ENCODE data around the gene RAPGEF5.

The RAPGEF5 gene

DNA sequence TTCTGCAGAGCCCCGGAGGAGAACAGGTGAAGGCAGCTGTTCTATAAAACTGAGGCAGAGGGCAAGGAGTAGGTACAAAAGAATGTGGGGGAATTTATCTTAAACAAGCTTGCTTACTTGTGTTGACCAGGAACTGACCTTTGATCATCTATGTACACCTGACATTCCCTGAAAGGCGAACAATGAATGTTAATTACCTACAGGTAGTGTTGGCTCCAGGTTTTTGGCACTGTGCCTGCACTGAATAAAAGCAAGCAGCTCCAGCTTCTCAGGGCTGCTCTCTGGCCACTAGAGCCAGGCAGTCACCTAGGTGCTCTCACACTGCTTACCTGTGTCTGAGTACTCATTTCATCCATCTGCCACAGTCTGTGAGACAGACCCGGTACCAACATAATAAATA is 87.0 kb downstream of the RAPGEF5 start:
- no peak for DNase-seq (ENCODE audit: low read depth in 1 of 2, low spot score in 1 of 2)

GRCh38 chr7:22268884-22269421 is 88.0 kb downstream of the RAPGEF5 start:
- no peak for DNase-seq (ENCODE audit: low read depth in 1 of 2, low spot score in 1 of 2)

DNA sequence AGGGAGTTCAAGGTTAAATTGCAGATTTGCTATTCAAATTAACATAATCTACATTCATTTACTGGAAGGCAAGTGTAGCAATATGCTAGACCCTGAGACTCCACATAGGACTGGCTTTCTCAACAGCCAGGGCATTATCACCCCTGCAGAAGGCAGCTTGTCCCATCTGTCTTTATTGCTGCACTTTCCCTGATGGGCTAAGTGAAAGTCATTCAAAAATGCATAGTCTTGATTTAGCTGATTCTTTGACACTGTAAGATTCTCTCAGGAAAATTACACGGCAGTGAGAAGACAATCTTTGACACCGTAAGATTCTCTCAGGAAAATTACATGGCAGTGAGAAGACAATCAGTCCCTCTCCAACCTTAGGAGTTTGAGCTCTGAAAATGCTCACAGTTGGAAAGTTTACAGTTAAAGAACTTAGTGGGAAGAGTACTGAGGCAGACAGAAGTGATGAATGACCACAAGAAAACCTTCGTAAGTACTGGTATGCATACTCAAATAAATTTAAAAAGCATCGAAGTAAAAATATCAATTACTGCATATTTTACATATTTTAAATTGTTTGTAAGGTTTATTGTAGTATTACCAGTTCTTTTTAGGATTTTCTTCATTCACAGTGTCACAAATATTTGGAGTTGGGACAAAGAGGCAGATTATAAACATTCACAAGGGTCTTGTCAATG is 88.9 kb downstream of the RAPGEF5 start:
- DNase-seq (ENCODE audit: low read depth in 1 of 2, low spot score in 1 of 2), result no peak

DNA sequence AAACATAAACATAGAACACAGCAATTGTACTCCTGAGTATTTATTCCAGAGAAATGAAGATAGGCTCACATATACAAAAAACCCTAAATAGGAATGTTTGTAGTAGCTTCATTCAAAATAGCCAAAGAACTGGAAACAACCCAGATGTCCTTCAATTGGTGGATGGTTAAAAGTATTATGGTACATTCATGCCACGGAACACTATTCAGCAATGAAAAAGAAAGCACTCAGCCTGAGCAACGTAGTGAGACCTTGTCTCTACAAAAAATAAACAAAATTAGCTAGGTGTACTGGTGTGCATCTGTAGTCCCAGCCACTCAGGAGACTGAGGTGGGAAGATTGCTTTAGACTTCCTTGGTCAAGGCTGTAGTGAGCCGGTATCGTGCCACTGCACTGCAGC is 94.4 kb downstream of the RAPGEF5 start:
- no peak for DNase-seq (ENCODE audit: low read depth in 1 of 2, low spot score in 1 of 2)

DNA sequence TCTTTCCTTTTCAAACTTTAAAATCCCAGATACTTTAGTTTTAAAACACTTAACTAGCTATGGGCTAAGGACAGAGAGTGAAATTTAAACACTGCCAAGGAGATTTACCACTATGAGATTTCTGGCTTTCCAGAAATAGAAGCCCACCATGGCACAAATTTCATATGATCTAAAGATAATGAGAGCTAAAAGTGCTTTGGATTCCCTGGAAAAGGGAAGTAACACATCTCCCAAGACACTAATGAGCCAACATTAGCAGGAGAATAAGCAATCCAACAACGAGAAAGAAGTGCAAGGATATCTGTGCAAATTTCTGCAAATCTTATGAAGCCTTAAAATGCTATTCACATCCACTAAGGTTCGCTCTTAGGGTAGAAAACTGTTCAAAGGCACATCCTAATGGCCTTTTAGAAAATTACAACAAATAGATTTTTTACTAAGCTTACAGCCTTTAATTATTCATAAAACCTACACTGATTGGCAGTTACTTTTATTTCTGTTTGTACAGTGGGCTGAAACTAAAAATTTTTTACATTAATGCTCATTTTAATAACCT is 100.3 kb downstream of the RAPGEF5 start:
- DNase-seq (ENCODE audit: low read depth in 1 of 2, low spot score in 1 of 2), result no peak

DNA sequence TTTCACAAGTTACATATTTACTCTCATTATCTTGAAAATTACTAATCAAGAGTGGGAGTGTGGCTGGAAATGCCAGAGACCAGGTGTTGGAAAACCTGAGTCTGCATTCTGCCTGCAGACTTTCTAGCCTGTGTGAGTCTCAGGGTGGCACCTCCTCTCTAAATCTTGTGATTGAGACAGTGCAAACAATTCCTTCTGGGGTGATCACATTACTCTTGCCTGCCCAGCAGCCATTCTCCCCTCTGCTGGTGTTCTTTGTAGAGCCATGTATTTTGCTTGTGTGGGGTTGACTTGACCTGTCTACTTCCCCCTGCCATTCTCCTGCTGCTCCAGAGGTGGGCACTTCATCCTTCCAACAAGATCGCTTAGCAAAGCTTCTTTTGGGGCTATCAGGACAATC is 101.1 kb downstream of the RAPGEF5 start:
- no peak for DNase-seq (ENCODE audit: low read depth in 1 of 2, low spot score in 1 of 2)

DNA sequence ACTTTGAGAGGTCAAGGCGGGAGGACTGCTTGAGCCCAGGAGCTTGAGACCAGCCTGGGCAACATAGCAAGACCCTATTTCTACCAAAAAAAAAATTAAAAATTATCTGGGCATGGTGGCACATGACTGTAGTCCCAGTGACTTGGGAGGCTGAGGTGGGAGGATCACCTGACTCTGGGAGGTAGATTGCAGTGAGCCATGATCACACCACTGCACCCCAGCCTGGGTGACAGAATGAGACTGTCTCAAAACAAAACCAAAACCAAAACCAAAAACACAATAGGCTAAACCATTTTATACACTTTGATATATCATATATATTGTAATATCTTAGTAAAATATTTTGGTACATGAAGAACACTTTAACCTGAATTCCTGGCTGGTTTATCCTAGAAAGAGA is 101.6 kb downstream of the RAPGEF5 start:
- no peak for DNase-seq (ENCODE audit: low read depth in 1 of 2, low spot score in 1 of 2)

DNA sequence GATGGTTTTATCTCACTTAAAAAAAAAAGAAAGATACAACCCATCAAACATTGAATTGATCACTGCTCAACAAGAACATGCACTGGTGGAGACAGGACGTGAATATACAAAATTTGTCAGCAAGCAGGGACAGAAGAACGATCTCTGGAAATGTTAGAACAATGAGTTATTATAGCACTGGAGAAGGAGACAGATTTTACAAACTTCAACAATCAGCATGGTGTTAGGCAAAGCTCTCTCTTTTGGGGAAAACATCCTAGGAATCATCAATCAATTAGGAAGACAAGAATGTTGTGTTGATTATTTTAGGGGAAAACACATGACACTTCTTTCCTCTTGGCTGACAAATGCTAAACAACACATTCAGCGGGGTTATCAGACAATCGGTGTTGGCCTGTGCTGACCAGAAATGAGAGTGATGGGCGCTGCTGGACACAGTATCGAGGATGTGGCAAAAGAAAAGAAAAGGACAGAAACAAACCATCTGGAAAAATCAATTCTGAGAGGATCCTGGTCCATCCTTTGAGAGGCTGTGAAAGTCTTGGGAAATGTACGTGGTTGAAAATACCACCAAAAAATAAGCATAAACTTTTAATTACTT is 103.9 kb downstream of the RAPGEF5 start:
- no peak for DNase-seq (ENCODE audit: low read depth in 1 of 2, low spot score in 1 of 2)

- no peak for DNase-seq (ENCODE audit: low read depth in 1 of 2, low spot score in 1 of 2)
Measured at GRCh38 chr7:22252016-22252415, 104.9 kb downstream of the RAPGEF5 start.

- no peak for DNase-seq (ENCODE audit: low read depth in 1 of 2, low spot score in 1 of 2)
Measured at GRCh38 chr7:22251281-22251680, 105.7 kb downstream of the RAPGEF5 start.

- no peak for DNase-seq (ENCODE audit: low read depth in 1 of 2, low spot score in 1 of 2)
Measured at GRCh38 chr7:22250390-22250789, 106.6 kb downstream of the RAPGEF5 start.

DNA sequence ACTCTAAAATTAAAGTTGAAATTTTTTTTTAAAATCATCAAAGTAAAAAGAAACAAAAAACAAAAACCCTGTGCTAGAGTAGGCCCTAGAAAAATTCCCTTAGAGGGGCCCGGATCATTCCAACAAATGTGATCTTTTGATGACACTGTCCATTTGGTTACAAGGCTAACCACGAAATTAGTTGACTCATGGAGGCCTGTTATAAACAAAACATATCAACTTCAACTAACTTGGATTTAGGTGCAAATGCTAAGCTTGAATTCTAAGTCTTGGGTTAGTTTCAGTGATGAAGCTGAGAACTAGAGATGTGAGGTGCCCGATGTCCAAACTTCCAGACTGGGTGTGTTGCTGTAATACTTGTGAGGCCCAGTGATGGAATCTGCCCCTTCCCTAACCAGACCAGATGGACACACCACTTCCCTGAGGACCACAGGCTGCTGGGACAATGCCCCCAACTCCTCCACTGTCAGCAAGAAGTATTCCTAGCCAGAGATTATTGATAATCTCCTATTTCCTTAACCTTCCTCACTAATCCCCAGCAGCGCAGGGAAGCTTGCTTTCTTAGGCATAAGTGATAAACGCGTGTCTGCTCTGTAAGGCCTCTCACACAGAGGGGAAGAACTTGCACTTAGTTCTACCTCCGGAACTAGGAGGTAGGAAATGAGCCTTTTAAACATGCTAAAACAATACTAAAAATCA is 108.7 kb downstream of the RAPGEF5 start:
- DNase-seq (ENCODE audit: low read depth in 1 of 2, low spot score in 1 of 2), result no peak

- no peak for DNase-seq (ENCODE audit: low read depth in 1 of 2, low spot score in 1 of 2)
Measured at GRCh38 chr7:22241805-22242390, 115.1 kb downstream of the RAPGEF5 start.

DNA sequence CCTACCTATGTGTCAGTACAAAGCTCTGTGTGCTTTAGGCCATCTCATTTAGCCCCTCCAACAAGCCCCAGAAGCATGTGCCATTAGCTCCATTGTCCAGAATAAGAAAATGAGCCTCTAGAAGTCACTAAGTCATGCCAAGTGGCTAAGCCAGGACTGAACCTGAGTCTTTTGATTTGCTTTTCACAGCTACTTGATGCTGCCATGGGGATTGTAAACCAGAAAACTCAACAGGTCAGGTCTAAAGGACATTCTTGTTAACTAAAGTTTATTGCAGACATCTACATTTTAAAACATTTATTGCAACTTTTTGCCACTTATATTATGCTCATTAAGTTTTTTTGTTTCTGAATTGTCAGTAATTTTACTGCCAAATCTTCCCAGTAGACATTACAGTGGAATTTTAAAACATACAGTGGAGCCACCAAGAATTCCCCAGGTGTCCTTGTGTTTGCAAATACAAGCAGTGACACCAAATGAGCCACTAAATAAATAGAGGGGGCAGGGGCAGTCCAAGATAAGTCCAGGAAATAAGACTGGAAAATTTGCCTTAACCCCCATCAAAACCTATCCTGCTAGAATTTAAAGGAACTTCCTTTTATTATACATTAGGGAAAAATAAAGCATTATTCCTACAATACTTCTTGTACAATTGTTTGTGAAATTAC is 115.9 kb downstream of the RAPGEF5 start:
- no peak for DNase-seq (ENCODE audit: low read depth in 1 of 2, low spot score in 1 of 2)

GRCh38 chr7:22238354-22239311 is 118.3 kb downstream of the RAPGEF5 start:
- no peak for DNase-seq (ENCODE audit: low read depth in 1 of 2, low spot score in 1 of 2)

DNA sequence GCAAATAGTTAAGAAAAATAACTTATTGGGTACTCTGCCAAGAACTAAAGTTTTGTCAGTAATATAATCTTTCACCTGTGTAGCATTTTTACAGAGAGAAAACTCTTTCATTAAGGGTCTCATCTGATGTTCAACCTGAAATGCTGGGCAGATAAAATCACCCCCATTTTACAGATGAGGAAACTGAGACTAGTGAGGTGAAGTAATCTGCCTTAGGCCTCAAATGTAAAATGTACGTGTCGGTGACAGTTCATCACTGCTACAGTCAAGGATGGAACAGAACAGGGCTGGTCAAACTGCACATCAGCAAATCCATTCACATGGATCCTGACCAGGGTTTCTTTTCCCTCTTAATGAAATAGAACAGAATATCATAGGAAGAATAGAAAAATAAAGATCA is 121.8 kb downstream of the RAPGEF5 start:
- DNase-seq (ENCODE audit: low read depth in 1 of 2, low spot score in 1 of 2), result no peak

- DNase-seq (ENCODE audit: low read depth in 1 of 2, low spot score in 1 of 2), result no peak
Measured at GRCh38 chr7:22234227-22234626, 122.7 kb downstream of the RAPGEF5 start.

DNA sequence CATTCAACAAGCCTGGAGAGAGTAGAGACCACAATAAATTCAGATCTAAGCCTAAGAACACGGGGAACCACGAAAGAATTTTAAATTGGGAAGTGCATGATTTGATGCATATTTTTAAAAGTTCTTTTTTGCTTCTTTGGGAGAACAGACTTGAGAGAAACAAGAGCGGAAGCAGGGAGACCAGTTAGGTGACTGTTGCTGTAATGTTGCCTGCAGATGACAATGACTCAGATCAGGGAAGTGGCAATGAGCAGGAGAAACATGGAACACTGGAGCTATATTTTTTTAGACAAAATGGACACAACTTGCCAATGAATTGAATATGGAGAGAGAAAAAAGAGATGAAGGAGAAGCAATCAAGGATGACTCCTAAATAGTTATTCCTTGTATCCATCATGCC is 125.1 kb downstream of the RAPGEF5 start:
- DNase-seq (ENCODE audit: low read depth in 1 of 2, low spot score in 1 of 2), result no peak

- DNase-seq (ENCODE audit: low read depth in 1 of 2, low spot score in 1 of 2), result no peak
Measured at GRCh38 chr7:22231141-22231540, 125.8 kb downstream of the RAPGEF5 start.

GRCh38 chr7:22230238-22230637 is 126.7 kb downstream of the RAPGEF5 start:
- no peak for DNase-seq (ENCODE audit: low read depth in 1 of 2, low spot score in 1 of 2)
